AG10803 (cell line): ENCODE measurements around the gene CCDC185.
A peak's percentile ranks its signal among the peaks of the same experiment; 100 is the strongest.

Experiments used
- DNase-seq: peaks from one replicate; pipeline ENCODE4 v3.0.0; 2010; ENCODE audit warnings: low read depth
- H3K4me3 ChIP-seq: 2 replicates; pipeline ENCODE4 v1.5.1; 2011; ENCODE audit warnings: mild to moderate bottlenecking, low read length, control low read depth
- TF ChIP-seq, protein P1 (sequence below): conservative IDR thresholded peaks from 2 replicates; pipeline ENCODE4 v1.5.1; 2011; ENCODE audit warnings: mild to moderate bottlenecking, low read length, control low read depth, inconsistent platforms

The CCDC185 gene

DNA sequence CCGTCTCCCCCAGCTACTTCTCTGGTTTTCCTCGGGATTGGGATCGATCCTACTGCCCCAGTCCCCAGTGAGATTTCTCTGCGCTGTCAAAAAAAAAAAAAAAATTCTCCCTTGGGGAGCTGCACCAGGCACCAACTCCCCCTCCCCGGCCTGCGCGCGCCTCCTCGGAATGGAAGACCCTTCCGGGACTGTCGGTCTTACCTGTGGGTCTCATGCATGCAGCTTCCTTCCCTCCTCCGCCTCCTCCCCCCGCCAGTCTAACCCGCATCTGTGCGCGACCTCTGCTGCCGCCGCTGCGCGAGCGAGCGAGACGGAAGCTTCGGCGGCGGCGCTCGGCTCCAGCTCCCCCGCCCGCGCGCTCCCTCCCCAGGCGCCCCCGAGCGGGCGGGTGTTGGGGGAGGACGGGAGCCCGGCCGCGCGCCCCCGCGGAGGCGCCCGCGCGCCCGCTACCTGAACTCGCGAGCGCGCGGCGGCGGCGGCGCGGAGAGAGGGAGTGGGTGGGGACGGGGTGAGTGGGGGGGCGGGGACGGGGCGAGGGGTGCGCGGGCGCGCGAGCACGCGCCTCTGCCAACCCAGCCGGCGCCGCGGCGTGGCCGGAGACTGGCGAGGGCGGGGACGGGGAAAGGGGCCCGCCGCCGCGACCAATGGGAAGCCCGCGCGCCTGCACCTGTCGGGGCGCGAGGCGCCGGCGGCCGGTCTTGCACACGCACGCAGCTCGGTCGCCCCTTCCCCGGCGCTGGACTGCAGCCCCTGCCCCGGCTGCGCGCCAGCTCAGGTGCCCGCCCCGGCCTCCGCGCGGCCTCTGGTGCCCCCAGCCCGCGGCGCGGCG is 29.1 kb upstream of the CCDC185 start, which contains the start of gene SUSD4:
Gene SUSD4, minus strand, starts transcription at position 321 of the 829 bp plus-strand sequence. CDS start 751 bp downstream, outside the sequence.
- no peak for DNase-seq
- H3K4me3 ChIP-seq, result peak within 1 kb of the TSS; percentile 45
- TF ChIP-seq, protein P1, sequence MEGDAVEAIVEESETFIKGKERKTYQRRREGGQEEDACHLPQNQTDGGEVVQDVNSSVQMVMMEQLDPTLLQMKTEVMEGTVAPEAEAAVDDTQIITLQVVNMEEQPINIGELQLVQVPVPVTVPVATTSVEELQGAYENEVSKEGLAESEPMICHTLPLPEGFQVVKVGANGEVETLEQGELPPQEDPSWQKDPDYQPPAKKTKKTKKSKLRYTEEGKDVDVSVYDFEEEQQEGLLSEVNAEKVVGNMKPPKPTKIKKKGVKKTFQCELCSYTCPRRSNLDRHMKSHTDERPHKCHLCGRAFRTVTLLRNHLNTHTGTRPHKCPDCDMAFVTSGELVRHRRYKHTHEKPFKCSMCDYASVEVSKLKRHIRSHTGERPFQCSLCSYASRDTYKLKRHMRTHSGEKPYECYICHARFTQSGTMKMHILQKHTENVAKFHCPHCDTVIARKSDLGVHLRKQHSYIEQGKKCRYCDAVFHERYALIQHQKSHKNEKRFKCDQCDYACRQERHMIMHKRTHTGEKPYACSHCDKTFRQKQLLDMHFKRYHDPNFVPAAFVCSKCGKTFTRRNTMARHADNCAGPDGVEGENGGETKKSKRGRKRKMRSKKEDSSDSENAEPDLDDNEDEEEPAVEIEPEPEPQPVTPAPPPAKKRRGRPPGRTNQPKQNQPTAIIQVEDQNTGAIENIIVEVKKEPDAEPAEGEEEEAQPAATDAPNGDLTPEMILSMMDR, result no peak

DNA sequence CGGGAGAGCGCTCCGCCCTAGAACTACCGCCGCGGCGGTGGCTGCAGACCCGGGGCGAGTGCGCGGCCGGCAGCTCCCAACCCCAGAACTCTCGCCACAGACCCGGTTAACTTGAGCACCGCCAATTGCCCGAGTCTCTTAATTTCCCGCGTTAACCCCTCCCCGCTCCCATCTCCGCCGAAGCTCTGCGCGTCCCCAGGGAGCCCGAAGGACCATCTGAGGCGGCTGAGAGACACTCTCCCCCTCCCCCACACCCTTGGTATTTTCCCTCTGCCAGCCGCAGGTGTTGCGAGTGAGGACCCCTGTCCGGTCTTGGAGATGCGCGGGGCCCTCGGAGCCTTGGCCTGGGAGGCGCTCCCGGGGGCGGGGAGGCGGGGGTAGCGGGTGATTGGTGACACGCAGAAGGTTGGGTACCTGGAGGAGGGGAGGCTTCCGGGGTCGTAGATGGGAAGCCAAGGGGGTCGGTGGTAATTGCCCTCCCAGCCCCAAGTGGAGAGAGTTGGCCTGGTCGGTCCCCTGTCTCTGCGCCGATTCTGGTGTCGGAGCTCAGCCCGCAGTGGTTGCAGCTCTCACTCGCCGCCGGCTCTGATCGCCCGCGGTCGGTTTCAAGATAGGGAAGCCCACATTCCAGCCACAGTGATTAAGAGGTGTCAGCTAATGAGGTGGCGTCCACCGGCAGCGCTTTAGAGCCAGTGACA is 28.4 kb upstream of the CCDC185 start:
- no peak overlapping the region for H3K4me3 ChIP-seq
- no peak for DNase-seq
- TF ChIP-seq, protein P1, result no peak

DNA sequence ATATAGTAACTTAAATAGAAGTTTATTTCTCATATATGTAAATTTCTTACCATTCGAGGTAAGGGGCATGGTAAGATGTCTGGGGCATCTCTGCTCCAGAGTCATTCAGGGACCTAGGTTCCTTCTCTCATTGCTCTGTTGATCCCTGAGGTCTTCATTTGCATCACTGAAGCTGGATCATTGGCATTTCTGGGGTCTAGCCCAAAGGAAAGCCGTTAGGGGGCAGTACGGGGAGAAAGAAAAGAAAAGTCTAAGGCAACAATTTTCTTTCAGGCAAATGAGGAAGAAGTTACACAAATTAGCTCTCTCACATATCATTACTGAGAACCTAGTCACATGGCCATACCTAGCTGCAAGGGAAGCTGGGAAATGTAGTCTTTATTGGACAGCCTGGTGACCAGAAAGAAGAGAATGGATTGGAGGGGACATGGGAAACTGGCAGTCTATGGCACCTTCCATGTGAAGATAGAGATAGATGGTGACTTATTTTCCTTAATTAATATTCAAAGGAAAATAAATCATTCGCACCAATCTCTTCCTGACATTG is 19.1 kb upstream of the CCDC185 start:
- no peak overlapping the region for H3K4me3 ChIP-seq
- no peak for DNase-seq
- TF ChIP-seq, protein P1, result no peak

DNA sequence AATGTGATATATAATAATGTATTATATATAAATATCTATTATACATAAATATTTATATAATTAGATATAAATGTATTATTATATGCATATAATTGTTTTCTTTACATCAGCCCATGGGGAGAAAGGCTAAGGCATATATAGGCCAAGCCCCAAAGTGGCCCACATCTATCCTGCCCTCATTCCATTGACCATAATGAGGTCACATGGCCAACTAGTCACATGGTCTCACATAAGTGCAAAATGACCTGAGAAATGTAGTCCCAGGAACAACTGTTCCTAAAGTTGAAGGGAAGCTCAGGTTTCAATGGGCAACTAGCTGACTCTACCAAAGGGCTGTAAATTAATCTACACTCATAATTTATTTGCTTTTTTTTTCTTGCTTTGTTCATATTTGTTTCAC is 14.5 kb upstream of the CCDC185 start:
- no peak overlapping the region for H3K4me3 ChIP-seq

DNA sequence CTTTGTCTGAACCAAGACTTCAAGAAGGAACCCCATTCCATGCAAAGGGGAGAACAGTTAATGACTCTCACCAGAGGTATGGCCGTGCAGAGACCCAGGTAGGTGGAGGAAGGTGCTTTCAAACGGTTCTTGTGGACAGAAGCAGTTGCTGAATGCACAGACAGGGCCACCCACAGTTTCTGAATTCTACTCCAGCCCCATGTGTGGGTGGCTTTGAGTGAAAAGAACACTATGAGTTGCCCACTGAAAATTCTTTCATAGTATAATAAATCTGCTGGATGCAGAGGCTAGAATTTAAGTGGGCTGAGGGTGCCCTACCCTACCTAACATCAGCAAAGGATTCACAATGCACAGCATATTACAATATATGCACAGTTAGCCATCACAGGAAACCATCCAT is 7.2 kb upstream of the CCDC185 start:
- no peak for DNase-seq
- TF ChIP-seq, protein P1, result no peak

More for the DNA sequence above, 14.5 kb upstream of the CCDC185 start:
- TF ChIP-seq, protein P1, result no peak
- DNase-seq, result no peak

DNA sequence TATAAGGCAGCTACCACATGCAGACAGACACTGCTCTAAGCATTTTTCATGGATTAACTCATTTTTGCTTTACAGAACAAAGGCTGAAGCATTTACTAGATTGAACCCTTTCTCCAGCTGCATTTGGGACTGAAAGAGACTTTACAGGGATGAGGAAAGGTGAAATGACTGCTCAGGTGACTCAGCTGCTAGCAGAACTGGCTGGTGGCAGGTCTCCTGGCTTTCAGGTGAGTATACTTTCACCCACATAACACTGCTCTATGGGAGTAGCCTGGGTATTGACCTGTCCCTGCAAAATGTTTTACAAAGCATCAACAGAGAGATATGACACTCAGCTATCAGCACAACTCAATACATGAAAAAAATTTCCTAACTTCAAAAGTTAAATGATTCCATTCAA is 2.6 kb upstream of the CCDC185 start:
- TF ChIP-seq, protein P1, result no peak
- no peak for DNase-seq
- no peak overlapping the region for H3K4me3 ChIP-seq

More for the DNA sequence above, 7.2 kb upstream of the CCDC185 start:
- no peak overlapping the region for H3K4me3 ChIP-seq

DNA sequence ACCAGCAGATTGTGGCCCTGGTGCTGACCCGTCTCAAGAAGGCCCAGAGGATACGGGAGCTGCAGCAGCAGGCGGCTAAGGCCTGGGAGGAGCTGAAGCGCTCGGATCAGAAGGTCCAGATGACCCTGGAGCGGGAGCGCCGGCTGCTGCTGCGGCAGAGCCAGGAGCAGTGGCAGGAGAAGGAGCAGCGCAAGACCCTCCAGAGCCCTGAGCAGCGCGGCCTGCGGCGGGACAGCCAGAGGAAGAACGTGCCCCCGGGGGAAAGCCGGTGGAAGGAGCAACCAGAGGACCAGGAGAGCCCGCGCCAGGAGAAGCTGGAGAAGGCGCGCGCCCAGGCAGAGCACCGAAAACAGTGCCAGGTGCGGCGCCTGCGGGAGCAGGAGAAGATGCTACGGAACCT is 1.0 kb downstream of the CCDC185 start:
- no peak overlapping the region for H3K4me3 ChIP-seq
- TF ChIP-seq, protein P1, result no peak
- DNase-seq, result no peak
